ENCODE results near the gene ITGB3.
"Not testable (repeated sequence)": the region's sequence is repeated elsewhere in the genome, so short reads cannot be mapped to it uniquely, and the experiment has no call there.

Gene ITGB3

GRCh38 chr17:47223460-47223859 lies 30.2 kb upstream of the ITGB3 start:
- DNase-seq, result no peak

- DNase-seq, result not testable (repeated sequence)
Measured at GRCh38 chr17:47224077-47224476, 29.6 kb upstream of the ITGB3 start.

GRCh38 chr17:47224966-47225365 lies 28.7 kb upstream of the ITGB3 start:
- DNase-seq, result peak; percentile 66

- DNase-seq, result peak; percentile 90
Measured at GRCh38 chr17:47225436-47225858, 28.2 kb upstream of the ITGB3 start.

- no peak for DNase-seq
Measured at GRCh38 chr17:47225911-47226688, 27.5 kb upstream of the ITGB3 start.

GRCh38 chr17:47227862-47228261 lies 25.8 kb upstream of the ITGB3 start:
- no peak for DNase-seq

GRCh38 chr17:47229535-47230443 lies 23.8 kb upstream of the ITGB3 start:
- DNase-seq, result peak; percentile 93

- no peak for DNase-seq
Measured at GRCh38 chr17:47230864-47231263, 22.8 kb upstream of the ITGB3 start.

- no peak for DNase-seq
Measured at GRCh38 chr17:47231334-47231733, 22.3 kb upstream of the ITGB3 start.

- DNase-seq, result no peak
Measured at GRCh38 chr17:47231866-47232265, 21.8 kb upstream of the ITGB3 start.

- no peak for DNase-seq
Measured at GRCh38 chr17:47232465-47232864, 21.2 kb upstream of the ITGB3 start.

- no peak for DNase-seq
Measured at GRCh38 chr17:47235506-47235905, 18.1 kb upstream of the ITGB3 start.

GRCh38 chr17:47235923-47236322 lies 17.7 kb upstream of the ITGB3 start:
- no peak for DNase-seq

- no peak for DNase-seq
Measured at GRCh38 chr17:47237841-47238240, 15.8 kb upstream of the ITGB3 start.

- DNase-seq, result no peak
Measured at GRCh38 chr17:47238321-47239010, 15.2 kb upstream of the ITGB3 start.

GRCh38 chr17:47239619-47239966 lies 14.0 kb upstream of the ITGB3 start:
- no peak for DNase-seq

GRCh38 chr17:47239967-47240651 lies 13.5 kb upstream of the ITGB3 start:
- peak; percentile 95 for DNase-seq

- DNase-seq, result no peak
Measured at GRCh38 chr17:47240806-47241205, 12.8 kb upstream of the ITGB3 start.

GRCh38 chr17:47242648-47243047 lies 11.0 kb upstream of the ITGB3 start:
- no peak for DNase-seq

GRCh38 chr17:47243737-47244598 lies 9.7 kb upstream of the ITGB3 start:
- DNase-seq, result no peak

GRCh38 chr17:47244697-47245096 lies 8.9 kb upstream of the ITGB3 start:
- no peak for DNase-seq

GRCh38 chr17:47246120-47246519 lies 7.5 kb upstream of the ITGB3 start:
- DNase-seq, result no peak
